Endometrial microvascular endothelial cells (primary cell): ENCODE data around the gene HAT1. TPM values are rescaled to one million over a fixed set of nuclear protein-coding genes. Genes with fewer than 3 reads are reported as not detected.

Experiments used
- in situ Hi-C: cut with HindIII; loops from 2 replicates; pipeline ENCODE4 v1.10.0; 2017; ENCODE audit warnings: low sequenced_read_pairs, low pct_unique_long_range_greater_than_20kb; ENCODE audit errors: inconsistent ontology term
- total RNA-seq: library from RNA; depleted of rRNA; stranded (reverse); fragments of >200 nt; gene quantifications from one replicate; pipeline ENCODE4 v1.2.3, GENCODE V29; 2015; ENCODE audit errors: inconsistent ontology term

Gene HAT1
- total RNA-seq, 1 donor from 2014 or later, result 60.4 TPM

- in situ Hi-C loops, result no loop called here
These were observed 89.7 kb downstream of the HAT1 start for GRCh38 chr2:172011812-172012575.

GRCh38 chr2:172012677-172013391 lies 90.6 kb downstream of the HAT1 start:
- in situ Hi-C loops, result no loop called here

GRCh38 chr2:172013396-172013795 lies 91.1 kb downstream of the HAT1 start:
- in situ Hi-C loops, result no loop called here

- in situ Hi-C loops, result no loop called here
These were observed 99.0 kb downstream of the HAT1 start for GRCh38 chr2:172021074-172021931.

GRCh38 chr2:172021955-172022354 lies 99.7 kb downstream of the HAT1 start:
- in situ Hi-C loops, result no loop called here

- in situ Hi-C loops, result no loop called here
These were observed 109.3 kb downstream of the HAT1 start for GRCh38 chr2:172031536-172031935.

Other genes with a start within 250 kb of the HAT1 start
- gene DYNC1I2, start 235.0 kb upstream of the HAT1 start, total RNA-seq, result 152 TPM
- gene SLC25A12, start 28.2 kb upstream of the HAT1 start, total RNA-seq, result 26.5 TPM
- gene METAP1D, start 77.5 kb downstream of the HAT1 start, total RNA-seq, result 3.4 TPM
- not detected for gene DLX1, start 163.0 kb downstream of the HAT1 start, total RNA-seq
- gene DLX2, start 180.4 kb downstream of the HAT1 start, total RNA-seq, result not detected